Activated T-helper 1 cell treated with anti-CD3 and anti-CD28 coated beads, Interleukin-2, amount 50 U/mL, for 16 hours (primary cell): ENCODE results near the gene GPR158.

Experiments
- DNase-seq, 2 donors: peaks; one replicate each; pipeline ENCODE4 v3.0.0-alpha.2; 2020; ENCODE audit warnings: low read depth in 1 of 2, low spot score in 1 of 2

GPR158 gene

GRCh38 chr10:25191162-25191895, 16.5 kb downstream of the GPR158 start:
- DNase-seq = no peak

GRCh38 chr10:25198151-25198550, 23.4 kb downstream of the GPR158 start:
- no peak for DNase-seq

- no peak for DNase-seq
These were observed 32.1 kb downstream of the GPR158 start for GRCh38 chr10:25206693-25207414.

GRCh38 chr10:25209618-25210017, 34.8 kb downstream of the GPR158 start:
- no peak for DNase-seq

- DNase-seq = no peak
These were observed 35.5 kb downstream of the GPR158 start for GRCh38 chr10:25210265-25210664.

- no peak for DNase-seq
These were observed 45.4 kb downstream of the GPR158 start for GRCh38 chr10:25220156-25220555.

- no peak for DNase-seq
These were observed 47.4 kb downstream of the GPR158 start for GRCh38 chr10:25222085-25222660.

GRCh38 chr10:25226775-25227682, 52.2 kb downstream of the GPR158 start:
- DNase-seq = no peak

GRCh38 chr10:25231751-25232150, 57.0 kb downstream of the GPR158 start:
- DNase-seq = no peak

- DNase-seq = no peak
These were observed 57.4 kb downstream of the GPR158 start for GRCh38 chr10:25232204-25232603.

GRCh38 chr10:25245165-25245564, 70.4 kb downstream of the GPR158 start:
- no peak for DNase-seq

- no peak for DNase-seq
These were observed 82.8 kb downstream of the GPR158 start for GRCh38 chr10:25257646-25258045.

GRCh38 chr10:25261110-25261509, 86.3 kb downstream of the GPR158 start:
- DNase-seq = no peak

GRCh38 chr10:25261558-25261957, 86.8 kb downstream of the GPR158 start:
- DNase-seq = no peak

GRCh38 chr10:25263931-25264330, 89.1 kb downstream of the GPR158 start:
- no peak for DNase-seq

- no peak for DNase-seq
These were observed 103.4 kb downstream of the GPR158 start for GRCh38 chr10:25278180-25278579.

GRCh38 chr10:25280076-25280475, 105.3 kb downstream of the GPR158 start:
- DNase-seq = no peak

GRCh38 chr10:25280573-25280972, 105.8 kb downstream of the GPR158 start:
- no peak for DNase-seq

- no peak for DNase-seq
These were observed 111.0 kb downstream of the GPR158 start for GRCh38 chr10:25285809-25286208.

GRCh38 chr10:25288181-25288580, 113.4 kb downstream of the GPR158 start:
- no peak for DNase-seq
